Caco-2 (cell line): Measurements from ENCODE around the gene FLAD1. TPM values are rescaled to one million over a fixed set of nuclear protein-coding genes. Genes with fewer than 3 reads are reported as not detected.

Source experiments
- BruUV-seq: library from RNA; stranded (reverse); fragments of 400-500 nt; replicated peaks from 2 replicates; lab custom pipeline; 2021; lab: Mats Ljungman, UMichigan
- CTCF ChIA-PET: fragments of 300-600 bp; sonication (Branson Sonifier 250); formaldehyde crosslinking; loops from one replicate; lab custom pipeline; 2022; ENCODE audit warnings: antibody characterized with exemption; lab: Charles Lee
- POLR2A ChIA-PET: fragments of 300-600 bp; sonication (Branson Sonifier 250); formaldehyde crosslinking; loops from one replicate; lab custom pipeline; 2022; ENCODE audit warnings: antibody characterized with exemption; lab: Charles Lee
- DNase-seq, 2 experiments: peaks; one replicate each; pipeline versions ENCODE4 v3.0.0 to v3.0.0-alpha.2; 2020 to 2022
- H3K27me3 ChIP-seq: replicated peaks from 2 replicates; pipeline ENCODE4 v1.6.0; 2011; ENCODE audit warnings: low read length; ENCODE audit not compliant: control insufficient read depth, insufficient read depth
- H3K36me3 ChIP-seq: 2 replicates; pipeline ENCODE4 v1.5.1; 2011; ENCODE audit warnings: low read length; ENCODE audit not compliant: control insufficient read depth, insufficient read depth
- H3K4me1 ChIP-seq: fragments of 250-450 bp; sonication (Bioruptor Pico); 2 replicates; pipeline ENCODE4 v1.5.1; 2020; ENCODE audit warnings: mild to moderate bottlenecking
- H3K4me3 ChIP-seq: 2 replicates; pipeline ENCODE4 v1.5.1; 2011; ENCODE audit warnings: low read depth, mild to moderate bottlenecking, control low read depth, low read length
- H3K9me3 ChIP-seq: fragments of 250-450 bp; sonication (Bioruptor Pico); 2 replicates; pipeline ENCODE4 v1.5.1; 2020; ENCODE audit warnings: mild to moderate bottlenecking, moderate library complexity
- H3K27ac Mint-ChIP-seq: one replicate; pipeline ENCODE4 v1.8.0; 2022; ENCODE audit warnings: mixed read lengths; ENCODE audit not compliant: unreplicated experiment
- H3K27me3 Mint-ChIP-seq: one replicate; pipeline ENCODE4 v1.8.0; 2022; ENCODE audit warnings: mixed read lengths; ENCODE audit not compliant: insufficient read depth, unreplicated experiment
- H3K36me3 Mint-ChIP-seq: one replicate; pipeline ENCODE4 v1.8.0; 2022; ENCODE audit warnings: mild to moderate bottlenecking, mixed read lengths; ENCODE audit not compliant: insufficient read depth, unreplicated experiment
- H3K4me1 Mint-ChIP-seq: one replicate; pipeline ENCODE4 v1.8.0; 2022; ENCODE audit warnings: low read depth, mixed read lengths; ENCODE audit not compliant: unreplicated experiment
- H3K4me3 Mint-ChIP-seq: one replicate; pipeline ENCODE4 v1.8.0; 2022; ENCODE audit warnings: mild to moderate bottlenecking, moderate library complexity, mixed read lengths; ENCODE audit not compliant: unreplicated experiment
- H3K9me3 Mint-ChIP-seq: one replicate; pipeline ENCODE4 v1.8.0; 2022; ENCODE audit warnings: mixed read lengths; ENCODE audit not compliant: unreplicated experiment
- intact Hi-C: fragments of 100-400 bp; cut with micrococcal nuclease; formaldehyde crosslinking; loops from one replicate; pipeline ENCODE4 v1.10.0; 2022; ENCODE audit not compliant: unreplicated experiment
- total RNA-seq: library from RNA; stranded (reverse); gene quantifications from 2 replicates; pipeline ENCODE4 v1.2.3, GENCODE V29; 2022
- TF ChIP-seq, protein P1 (sequence below), 2 experiments: fragments of 200-600 bp in 1 of 2; IDR thresholded peaks; 1 replicate in 1 of 2; 2 replicates in 1 of 2; pipeline versions ENCODE4 v1.5.1 to v1.8.0; 2011 to 2022; ENCODE audit warnings: antibody characterized with exemption in 1 of 2, control low read depth in 1 of 2, inconsistent platforms in 1 of 2, low read depth in 1 of 2, low read length in 1 of 2, mild to moderate bottlenecking in 1 of 2, moderate library complexity in 1 of 2; ENCODE audit not compliant: insufficient read depth in 1 of 2, severe bottlenecking in 1 of 2, unreplicated experiment in 1 of 2

The FLAD1 gene
- total RNA-seq, 1 experiment from 2014 or later = 51.3 TPM

- peak overlapping the region; percentile 96 for H3K4me3 Mint-ChIP-seq
These were observed 22.2 kb downstream of the FLAD1 start for GRCh38 chr1:155005076-155006011.

GRCh38 chr1:155006601-155007101 lies 23.5 kb downstream of the FLAD1 start:
- Mint-ChIP-seq H3K27ac (peak overlapping the region; percentile 71), H3K9me3 (no peaks in the 10 kb centered on the region), H3K27me3 (no peaks in the 10 kb centered on the region), H3K4me1 (peaks cover 25% of the 10 kb centered on the region), H3K4me3 (peak overlapping the region; percentile 3), H3K36me3 (peaks cover 32% of the 10 kb centered on the region)
- Histone ChIP-seq H3K36me3 (peaks cover 4% of the 10 kb centered on the region), H3K4me1 (peaks cover 55% of the 10 kb centered on the region), H3K27me3 (no peaks in the 10 kb centered on the region), H3K4me3 (no peak overlapping the region), H3K9me3 (no peaks in the 10 kb centered on the region)
- DNase-seq = no peak
- ChIA-PET POLR2A (interaction anchor here (1.2 kb wide), 1 partner anchor 11 kb away, joined by 4 read pairs; no protein-coding TSS in a partner anchor), CTCF (interaction anchor here (0.6 to 1.9 kb wide), 3 partner anchors 11 to 141 kb away, joined by 3 to 18 read pairs (median 6); no protein-coding TSS in a partner anchor)
- TF ChIP-seq, protein P1, sequence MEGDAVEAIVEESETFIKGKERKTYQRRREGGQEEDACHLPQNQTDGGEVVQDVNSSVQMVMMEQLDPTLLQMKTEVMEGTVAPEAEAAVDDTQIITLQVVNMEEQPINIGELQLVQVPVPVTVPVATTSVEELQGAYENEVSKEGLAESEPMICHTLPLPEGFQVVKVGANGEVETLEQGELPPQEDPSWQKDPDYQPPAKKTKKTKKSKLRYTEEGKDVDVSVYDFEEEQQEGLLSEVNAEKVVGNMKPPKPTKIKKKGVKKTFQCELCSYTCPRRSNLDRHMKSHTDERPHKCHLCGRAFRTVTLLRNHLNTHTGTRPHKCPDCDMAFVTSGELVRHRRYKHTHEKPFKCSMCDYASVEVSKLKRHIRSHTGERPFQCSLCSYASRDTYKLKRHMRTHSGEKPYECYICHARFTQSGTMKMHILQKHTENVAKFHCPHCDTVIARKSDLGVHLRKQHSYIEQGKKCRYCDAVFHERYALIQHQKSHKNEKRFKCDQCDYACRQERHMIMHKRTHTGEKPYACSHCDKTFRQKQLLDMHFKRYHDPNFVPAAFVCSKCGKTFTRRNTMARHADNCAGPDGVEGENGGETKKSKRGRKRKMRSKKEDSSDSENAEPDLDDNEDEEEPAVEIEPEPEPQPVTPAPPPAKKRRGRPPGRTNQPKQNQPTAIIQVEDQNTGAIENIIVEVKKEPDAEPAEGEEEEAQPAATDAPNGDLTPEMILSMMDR (IDR thresholded peaks at IDR 0.05; ENCODE audit: insufficient read depth in 1 of 2, low read depth in 1 of 2, low read length in 1 of 2, severe bottlenecking in 1 of 2, unreplicated experiment in 1 of 2) = no peak
- BruUV-seq = no TSS peak
- intact Hi-C loops = no loop called here

More at GRCh38 chr1:155005076-155006011, 22.2 kb downstream of the FLAD1 start:
- CTCF ChIA-PET = interaction anchor here (1.9 to 3.2 kb wide), 2 partner anchors 12 kb away, joined by 16 to 18 read pairs; no protein-coding TSS in a partner anchor
- Histone ChIP-seq H3K4me3 (no peak overlapping the region), H3K4me1 (peaks cover 53% of the 10 kb centered on the region), H3K36me3 (peaks cover 4% of the 10 kb centered on the region), H3K9me3 (no peaks in the 10 kb centered on the region), H3K27me3 (no peaks in the 10 kb centered on the region)
- intact Hi-C loops = no loop called here
- TF ChIP-seq, protein P1 (IDR thresholded peaks at IDR 0.05; ENCODE audit: insufficient read depth in 1 of 2, low read depth in 1 of 2, low read length in 1 of 2, severe bottlenecking in 1 of 2, unreplicated experiment in 1 of 2) = no peak
- H3K36me3 Mint-ChIP-seq = peaks cover 44% of the 10 kb centered on the region
- peak overlapping the region; percentile 71 for H3K27ac Mint-ChIP-seq
- peaks cover 25% of the 10 kb centered on the region for H3K4me1 Mint-ChIP-seq
- POLR2A ChIA-PET = interaction anchor here (0.6 kb wide), 1 partner anchor 45 kb away, joined by 3 read pairs; no protein-coding TSS in a partner anchor
- no TSS peak for BruUV-seq
- no peaks in the 10 kb centered on the region for H3K9me3 Mint-ChIP-seq
- no peaks in the 10 kb centered on the region for H3K27me3 Mint-ChIP-seq
- no peak for DNase-seq

DNA sequence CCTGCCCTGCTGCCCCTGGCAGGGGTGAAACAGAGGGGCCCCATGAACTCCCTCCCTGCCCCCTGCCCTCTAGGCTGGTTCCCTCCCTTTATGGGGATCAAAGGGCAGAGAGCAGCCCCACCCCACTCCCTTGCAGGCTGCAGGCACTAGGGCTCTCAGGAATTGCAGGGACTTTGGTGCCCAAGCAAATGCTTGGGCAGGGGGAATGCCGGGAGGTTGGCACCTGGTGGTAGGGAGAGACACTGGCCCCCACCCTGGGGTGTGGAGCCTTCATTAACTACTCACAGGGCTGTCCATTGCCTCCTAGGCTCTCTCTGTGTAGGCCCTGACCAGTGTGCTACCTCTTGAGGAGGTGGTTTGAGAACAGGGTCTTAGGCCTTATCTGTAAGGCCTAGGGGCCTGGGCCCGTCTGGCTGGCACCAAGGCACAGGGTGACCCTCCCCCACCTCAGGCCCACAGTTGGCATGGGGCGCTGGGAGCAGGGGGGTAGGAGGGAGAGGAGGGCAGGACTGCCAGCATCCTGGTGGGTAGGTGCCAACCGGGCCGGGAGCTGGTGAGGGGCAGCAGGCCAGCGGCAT lies 24.2 kb downstream of the FLAD1 start:
- BruUV-seq = no TSS peak
- Histone ChIP-seq H3K27me3 (no peaks in the 10 kb centered on the region), H3K9me3 (no peaks in the 10 kb centered on the region), H3K4me3 (no peak overlapping the region), H3K4me1 (peaks cover 55% of the 10 kb centered on the region), H3K36me3 (peaks cover 4% of the 10 kb centered on the region)
- no peaks in the 10 kb centered on the region for H3K27me3 Mint-ChIP-seq
- H3K9me3 Mint-ChIP-seq = no peaks in the 10 kb centered on the region
- ChIA-PET POLR2A (interaction anchor here (1.2 kb wide), 1 partner anchor 10 kb away, joined by 4 read pairs; no protein-coding TSS in a partner anchor), CTCF (interaction anchor here (0.5 to 2.3 kb wide), 5 partner anchors 8 to 453 kb away, joined by 3 to 18 read pairs (median 6); no protein-coding TSS in a partner anchor)
- H3K4me3 Mint-ChIP-seq = peak overlapping the region; percentile 3
- no peak for DNase-seq
- intact Hi-C loops = no loop called here
- peaks cover 25% of the 10 kb centered on the region for H3K4me1 Mint-ChIP-seq
- H3K36me3 Mint-ChIP-seq = peaks cover 28% of the 10 kb centered on the region
- TF ChIP-seq, protein P1 (IDR thresholded peaks at IDR 0.05; ENCODE audit: insufficient read depth in 1 of 2, low read depth in 1 of 2, low read length in 1 of 2, severe bottlenecking in 1 of 2, unreplicated experiment in 1 of 2) = no peak
- H3K27ac Mint-ChIP-seq = no peak overlapping the region
